ENCODE data around the gene NR2C1. TPM values are rescaled to one million over a fixed set of nuclear protein-coding genes. Genes with fewer than 3 reads are reported as not detected.

The NR2C1 gene
- total RNA-seq, 1 experiment from 2014 or later = 25.9 TPM

Other genes with a start within 250 kb of the NR2C1 start
- 376 and 379 TPM in 2 replicates for gene NDUFA12, start 69.9 kb downstream of the NR2C1 start, total RNA-seq (2014; rRNA removed; shearing (Covaris generic))
- 12.3 and 13.9 TPM in 2 replicates for gene FGD6, start 143.8 kb upstream of the NR2C1 start, total RNA-seq (2014; rRNA removed; shearing (Covaris generic))
- 61.9 and 102 TPM in 2 replicates for gene VEZT, start 144.2 kb upstream of the NR2C1 start, total RNA-seq (2014; rRNA removed; shearing (Covaris generic))